ENCODE measurements around the gene METTL13.

DNA sequence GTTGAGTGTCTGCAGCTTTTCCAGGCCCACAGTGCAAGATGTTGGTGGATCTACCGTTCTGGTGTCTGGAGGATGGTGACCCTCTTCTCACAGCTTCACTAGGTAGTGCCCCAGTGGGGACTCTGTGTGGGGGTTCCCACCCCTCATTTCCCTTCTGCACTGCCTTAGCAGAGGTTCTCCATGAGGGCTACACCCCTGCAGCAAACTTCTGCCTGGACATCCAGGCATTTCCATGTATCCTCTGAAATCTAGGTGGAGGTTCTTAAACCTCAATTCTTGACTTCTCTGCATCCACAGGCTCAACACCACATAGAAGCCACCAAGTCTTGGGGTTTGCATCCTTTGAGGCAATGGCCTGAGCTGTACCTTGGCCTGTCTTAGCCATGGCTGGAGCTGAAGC lies 45.5 kb downstream of the METTL13 start:
- no peak for TF ChIP-seq ZBTB10 (tag by site-specific recombination; IDR thresholded peaks at IDR 0.05)
- no peak for TF ChIP-seq HOXA7 (CRISPR knock-in tag; IDR thresholded peaks at IDR 0.05; ENCODE audit: borderline replicate concordance)
- TF ChIP-seq, protein P1, sequence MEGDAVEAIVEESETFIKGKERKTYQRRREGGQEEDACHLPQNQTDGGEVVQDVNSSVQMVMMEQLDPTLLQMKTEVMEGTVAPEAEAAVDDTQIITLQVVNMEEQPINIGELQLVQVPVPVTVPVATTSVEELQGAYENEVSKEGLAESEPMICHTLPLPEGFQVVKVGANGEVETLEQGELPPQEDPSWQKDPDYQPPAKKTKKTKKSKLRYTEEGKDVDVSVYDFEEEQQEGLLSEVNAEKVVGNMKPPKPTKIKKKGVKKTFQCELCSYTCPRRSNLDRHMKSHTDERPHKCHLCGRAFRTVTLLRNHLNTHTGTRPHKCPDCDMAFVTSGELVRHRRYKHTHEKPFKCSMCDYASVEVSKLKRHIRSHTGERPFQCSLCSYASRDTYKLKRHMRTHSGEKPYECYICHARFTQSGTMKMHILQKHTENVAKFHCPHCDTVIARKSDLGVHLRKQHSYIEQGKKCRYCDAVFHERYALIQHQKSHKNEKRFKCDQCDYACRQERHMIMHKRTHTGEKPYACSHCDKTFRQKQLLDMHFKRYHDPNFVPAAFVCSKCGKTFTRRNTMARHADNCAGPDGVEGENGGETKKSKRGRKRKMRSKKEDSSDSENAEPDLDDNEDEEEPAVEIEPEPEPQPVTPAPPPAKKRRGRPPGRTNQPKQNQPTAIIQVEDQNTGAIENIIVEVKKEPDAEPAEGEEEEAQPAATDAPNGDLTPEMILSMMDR (tag by site-specific recombination; IDR thresholded peaks at IDR 0.05): no peak
- no peak for TF ChIP-seq ZNF837 (tag by site-specific recombination; IDR thresholded peaks at IDR 0.05)
- TF ChIP-seq ZNF558 (tag by site-specific recombination; IDR thresholded peaks at IDR 0.05): no peak
- TF ChIP-seq ZNF292 (tag by site-specific recombination; IDR thresholded peaks at IDR 0.05; ENCODE audit: borderline replicate concordance, low read depth): no peak
- no peak for TF ChIP-seq PRDM1 (tag by site-specific recombination; IDR thresholded peaks at IDR 0.05)
- TF ChIP-seq, protein P2, sequence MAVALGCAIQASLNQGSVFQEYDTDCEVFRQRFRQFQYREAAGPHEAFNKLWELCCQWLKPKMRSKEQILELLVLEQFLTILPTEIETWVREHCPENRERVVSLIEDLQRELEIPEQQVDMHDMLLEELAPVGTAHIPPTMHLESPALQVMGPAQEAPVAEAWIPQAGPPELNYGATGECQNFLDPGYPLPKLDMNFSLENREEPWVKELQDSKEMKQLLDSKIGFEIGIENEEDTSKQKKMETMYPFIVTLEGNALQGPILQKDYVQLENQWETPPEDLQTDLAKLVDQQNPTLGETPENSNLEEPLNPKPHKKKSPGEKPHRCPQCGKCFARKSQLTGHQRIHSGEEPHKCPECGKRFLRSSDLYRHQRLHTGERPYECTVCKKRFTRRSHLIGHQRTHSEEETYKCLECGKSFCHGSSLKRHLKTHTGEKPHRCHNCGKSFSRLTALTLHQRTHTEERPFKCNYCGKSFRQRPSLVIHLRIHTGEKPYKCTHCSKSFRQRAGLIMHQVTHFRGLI (tag by site-specific recombination; IDR thresholded peaks at IDR 0.05): no peak
- TF ChIP-seq ZNF521 (tag by site-specific recombination; IDR thresholded peaks at IDR 0.05): no peak

Data from HEK293 (cell line).